ENCODE results near the gene M1AP. TPM values are rescaled to one million over a fixed set of nuclear protein-coding genes. Genes with fewer than 3 reads are reported as not detected.

The M1AP gene
- total RNA-seq, 1 experiment from 2014 or later: 7.6 TPM

DNA sequence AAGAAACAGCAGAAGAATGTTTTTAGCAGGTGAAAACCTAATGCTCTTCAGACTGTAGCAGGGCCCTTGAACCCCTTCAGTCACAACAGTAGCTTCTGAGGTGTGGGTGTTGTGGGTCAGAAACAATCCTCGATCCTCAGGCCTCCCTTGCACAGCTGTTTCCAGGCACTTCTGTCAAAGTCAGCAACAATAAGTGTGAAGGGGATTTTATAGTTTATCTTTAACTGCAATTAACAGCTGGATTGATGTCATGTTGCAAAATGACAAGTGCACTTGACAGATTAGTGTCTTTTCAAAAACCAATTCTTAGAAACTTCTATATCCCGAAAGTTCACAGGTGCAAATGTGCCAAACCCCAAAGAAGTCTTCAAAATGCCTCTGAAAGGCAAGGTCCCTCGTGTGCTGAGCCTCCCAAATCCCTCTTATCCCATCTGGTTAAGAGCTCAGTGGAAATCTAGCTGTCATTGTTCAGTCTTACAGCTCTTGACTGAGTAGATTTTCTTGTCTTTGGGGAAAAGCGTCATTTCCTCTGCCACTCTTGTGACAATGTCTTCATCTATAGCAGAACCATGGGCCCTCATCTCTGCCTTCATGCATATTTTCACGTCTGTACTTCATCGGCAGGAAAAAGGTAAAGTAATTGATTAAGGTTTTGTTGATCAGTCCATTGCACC is 29.6 kb downstream of the M1AP start:
- H2BK15ac ChIP-seq (ENCODE audit: low read depth, low read length): no peak overlapping the region
- H3K23me2 ChIP-seq (ENCODE audit: insufficient read length, low read depth, low read length, poor library complexity, severe bottlenecking): no peaks in the 10 kb centered on the region
- no peak overlapping the region for H3K23ac ChIP-seq (ENCODE audit: insufficient read length, low read depth, low read length)
- no CpG with 5 or more reads among the region's 6 CpGs for WGBS (ENCODE audit: extremely low coverage, insufficient read length, low lambda C conversion rate)
- no peak overlapping the region for H2BK5ac ChIP-seq (ENCODE audit: insufficient read length, low read length)
- H4K5ac ChIP-seq (ENCODE audit: insufficient read length, low read depth, low read length): no peak overlapping the region
- no peaks in the 10 kb centered on the region for H3K9me3 ChIP-seq (ENCODE audit: control insufficient read depth, low read depth, low read length)
- Mint-ChIP-seq H3K9me3 (no peaks in the 10 kb centered on the region), H3K27me3 (ENCODE audit: low read depth) (peaks cover 5% of the 10 kb centered on the region; the same call in 1 of the 2 replicates), H3K36me3 (ENCODE audit: insufficient read depth in 1 of 3, low read depth in 3 of 3) (no peaks in the 10 kb centered on the region), H3K4me3 (no peak overlapping the region), H3K27ac (no peak overlapping the region), H3K4me1 (peaks cover 6% of the 10 kb centered on the region in 2 experiments)
- H3K79me2 ChIP-seq (ENCODE audit: insufficient read depth, low read length): no peaks in the 10 kb centered on the region
- H3K14ac ChIP-seq (ENCODE audit: insufficient read depth, low read length): no peak overlapping the region
- H3K27ac ChIP-seq (ENCODE audit: insufficient read length, low read depth, low read length): no peak overlapping the region
- H2BK20ac ChIP-seq (ENCODE audit: low read depth, low read length, poor library complexity, severe bottlenecking): no peak overlapping the region
- no peak overlapping the region for H2AFZ ChIP-seq (ENCODE audit: low read length)
- H3K18ac ChIP-seq (ENCODE audit: insufficient read length, low read depth, low read length): no peak overlapping the region
- H3K4me1 ChIP-seq (ENCODE audit: insufficient read depth, low read length): no peaks in the 10 kb centered on the region
- H4K8ac ChIP-seq (replicated peaks; ENCODE audit: insufficient read length, low read depth, low read length): no peak overlapping the region
- H3K4ac ChIP-seq (ENCODE audit: low read depth, low read length): no peak overlapping the region
- no peak overlapping the region for H3K56ac ChIP-seq (ENCODE audit: insufficient read length, low read depth, low read length)
- H2BK12ac ChIP-seq (ENCODE audit: insufficient read length, low read depth, low read length): no peak overlapping the region
- TF ChIP-seq, protein P1, sequence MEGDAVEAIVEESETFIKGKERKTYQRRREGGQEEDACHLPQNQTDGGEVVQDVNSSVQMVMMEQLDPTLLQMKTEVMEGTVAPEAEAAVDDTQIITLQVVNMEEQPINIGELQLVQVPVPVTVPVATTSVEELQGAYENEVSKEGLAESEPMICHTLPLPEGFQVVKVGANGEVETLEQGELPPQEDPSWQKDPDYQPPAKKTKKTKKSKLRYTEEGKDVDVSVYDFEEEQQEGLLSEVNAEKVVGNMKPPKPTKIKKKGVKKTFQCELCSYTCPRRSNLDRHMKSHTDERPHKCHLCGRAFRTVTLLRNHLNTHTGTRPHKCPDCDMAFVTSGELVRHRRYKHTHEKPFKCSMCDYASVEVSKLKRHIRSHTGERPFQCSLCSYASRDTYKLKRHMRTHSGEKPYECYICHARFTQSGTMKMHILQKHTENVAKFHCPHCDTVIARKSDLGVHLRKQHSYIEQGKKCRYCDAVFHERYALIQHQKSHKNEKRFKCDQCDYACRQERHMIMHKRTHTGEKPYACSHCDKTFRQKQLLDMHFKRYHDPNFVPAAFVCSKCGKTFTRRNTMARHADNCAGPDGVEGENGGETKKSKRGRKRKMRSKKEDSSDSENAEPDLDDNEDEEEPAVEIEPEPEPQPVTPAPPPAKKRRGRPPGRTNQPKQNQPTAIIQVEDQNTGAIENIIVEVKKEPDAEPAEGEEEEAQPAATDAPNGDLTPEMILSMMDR (conservative IDR thresholded peaks at IDR 0.05): no peak
- no peak overlapping the region for H3K9ac ChIP-seq (ENCODE audit: extremely low read depth, insufficient read length, low read length)
- no peak overlapping the region for H3T11ph ChIP-seq (ENCODE audit: low read length)
- no peak overlapping the region for H3K4me2 ChIP-seq (ENCODE audit: insufficient read depth, insufficient read length, low read length)
- H3K79me1 ChIP-seq (ENCODE audit: insufficient read depth, low read depth, low read length, poor library complexity, severe bottlenecking): no peaks in the 10 kb centered on the region
- H3K27me3 ChIP-seq (ENCODE audit: insufficient read depth, low read length): no peaks in the 10 kb centered on the region
- H4K91ac ChIP-seq (ENCODE audit: insufficient read length, low read depth, low read length): no peak overlapping the region
- no peak overlapping the region for H2AK5ac ChIP-seq (ENCODE audit: insufficient read length, low read length)
- no peak overlapping the region for H2BK120ac ChIP-seq (ENCODE audit: low read depth, low read length, poor library complexity, severe bottlenecking)
- H4K20me1 ChIP-seq (ENCODE audit: control insufficient read depth, insufficient read depth, insufficient read length): no peaks in the 10 kb centered on the region
- DNase-seq: no peak
